ENCODE data around the gene MVB12B. TPM values are rescaled to one million over a fixed set of nuclear protein-coding genes. Genes with fewer than 3 reads are reported as not detected.

Gene MVB12B
- polyA plus RNA-seq, 1 experiment, result 4.4 TPM

- no peak for DNase-seq (ENCODE audit: low read depth, low spot score)
- Histone ChIP-seq H3K9me3 (ENCODE audit: control insufficient read depth, insufficient read depth, low read length) (no peaks in the 10 kb centered on the region; the same call in 1 of the 2 replicates), H3K27me3 (ENCODE audit: control insufficient read depth, insufficient read depth, low read length) (no peaks in the 10 kb centered on the region), H3K27ac (ENCODE audit: low read depth, low read length) (no peak overlapping the region), H3K4me3 (ENCODE audit: low read depth, low read length) (no peak overlapping the region)
- CTCF ChIA-PET, result interaction anchor here (0.6 kb wide), 1 partner anchor 248 kb away, joined by 3 read pairs; no protein-coding TSS in a partner anchor
- POLR2A ChIA-PET, result no interaction called here
- no peak for TF ChIP-seq CTCF (IDR thresholded peaks at IDR 0.05; ENCODE audit: low read depth, low read length)
Measured at GRCh38 chr9:126461608-126462007, 135.0 kb downstream of the MVB12B start.

- ChIA-PET CTCF (interaction anchor here (2.3 kb wide), 1 partner anchor 37 kb away, joined by 8 read pairs; no protein-coding TSS in a partner anchor), POLR2A (no interaction called here)
- Histone ChIP-seq H3K27ac (ENCODE audit: low read depth, low read length) (no peak overlapping the region), H3K27me3 (ENCODE audit: control insufficient read depth, insufficient read depth, low read length) (no peaks in the 10 kb centered on the region), H3K9me3 (ENCODE audit: control insufficient read depth, insufficient read depth, low read length) (no peaks in the 10 kb centered on the region; the same call in 1 of the 2 replicates), H3K4me3 (ENCODE audit: low read depth, low read length) (no peak overlapping the region)
- TF ChIP-seq CTCF (IDR thresholded peaks at IDR 0.05; ENCODE audit: low read depth, low read length), result no peak
- DNase-seq (ENCODE audit: low read depth, low spot score), result no peak
Measured at GRCh38 chr9:126462617-126463016, 136.0 kb downstream of the MVB12B start.

GRCh38 chr9:126463426-126463825, 136.8 kb downstream of the MVB12B start:
- Histone ChIP-seq H3K27ac (ENCODE audit: low read depth, low read length) (no peak overlapping the region), H3K4me3 (ENCODE audit: low read depth, low read length) (no peak overlapping the region), H3K27me3 (ENCODE audit: control insufficient read depth, insufficient read depth, low read length) (no peaks in the 10 kb centered on the region), H3K9me3 (ENCODE audit: control insufficient read depth, insufficient read depth, low read length) (no peaks in the 10 kb centered on the region; the same call in 1 of the 2 replicates)
- no peak for DNase-seq (ENCODE audit: low read depth, low spot score)
- CTCF ChIA-PET, result interaction anchor here (1.3 to 2.3 kb wide), 2 partner anchors 28 to 37 kb away, joined by 4 to 8 read pairs; no protein-coding TSS in a partner anchor
- POLR2A ChIA-PET, result no interaction called here
- TF ChIP-seq CTCF (IDR thresholded peaks at IDR 0.05; ENCODE audit: low read depth, low read length), result no peak

GRCh38 chr9:126464694-126465441, 138.2 kb downstream of the MVB12B start:
- Histone ChIP-seq H3K27ac (ENCODE audit: low read depth, low read length) (no peak overlapping the region), H3K9me3 (ENCODE audit: control insufficient read depth, insufficient read depth, low read length) (no peaks in the 10 kb centered on the region), H3K27me3 (ENCODE audit: control insufficient read depth, insufficient read depth, low read length) (no peaks in the 10 kb centered on the region), H3K4me3 (ENCODE audit: low read depth, low read length) (no peak overlapping the region)
- DNase-seq (ENCODE audit: low read depth, low spot score), result no peak
- ChIA-PET POLR2A (no interaction called here), CTCF (interaction anchor here (1.2 to 2.3 kb wide), 3 partner anchors 27 to 35 kb away, joined by 3 to 8 read pairs (median 4); no protein-coding TSS in a partner anchor)
- TF ChIP-seq CTCF (IDR thresholded peaks at IDR 0.05; ENCODE audit: low read depth, low read length), result no peak

- POLR2A ChIA-PET, result no interaction called here
- TF ChIP-seq CTCF (IDR thresholded peaks at IDR 0.05; ENCODE audit: low read depth, low read length), result no peak
Measured at GRCh38 chr9:126465977-126466376, 139.3 kb downstream of the MVB12B start.

More at GRCh38 chr9:126465977-126466376, 139.3 kb downstream of the MVB12B start:
- Histone ChIP-seq H3K4me3 (ENCODE audit: low read depth, low read length) (no peak overlapping the region), H3K27me3 (ENCODE audit: control insufficient read depth, insufficient read depth, low read length) (no peaks in the 10 kb centered on the region), H3K9me3 (ENCODE audit: control insufficient read depth, insufficient read depth, low read length) (no peaks in the 10 kb centered on the region), H3K27ac (ENCODE audit: low read depth, low read length) (no peak overlapping the region)
- CTCF ChIA-PET, result interaction anchor here (0.6 to 1.2 kb wide), 2 partner anchors 26 to 67 kb away, joined by 3 read pairs; no protein-coding TSS in a partner anchor
- no peak for DNase-seq (ENCODE audit: low read depth, low spot score)

Data from AG04450 (cell line).